Uterus (tissue), 2 donors: Measurements from ENCODE around the gene SMYD4.

Experiments used
- POLR2A ChIP-seq, 2 donors: fragments of 450-650 bp; IDR thresholded peaks; one replicate each; pipeline ENCODE4 v1.6.1; 2016; ENCODE audit warnings: antibody characterized with exemption in 2 of 2, mild to moderate bottlenecking in 1 of 2, moderate library complexity in 1 of 2
- TF ChIP-seq, protein P1 (sequence below), 4 experiments: fragments of 200-600 bp in 2 of 4; fragments of 450-650 bp in 2 of 4; sonication (generic) in 2 of 4; IDR thresholded peaks; one replicate each; pipeline ENCODE4 v1.5.1; 2016 to 2019; ENCODE audit warnings: antibody characterized with exemption in 4 of 4, mild to moderate bottlenecking in 2 of 4, moderate library complexity in 1 of 4

DNA sequence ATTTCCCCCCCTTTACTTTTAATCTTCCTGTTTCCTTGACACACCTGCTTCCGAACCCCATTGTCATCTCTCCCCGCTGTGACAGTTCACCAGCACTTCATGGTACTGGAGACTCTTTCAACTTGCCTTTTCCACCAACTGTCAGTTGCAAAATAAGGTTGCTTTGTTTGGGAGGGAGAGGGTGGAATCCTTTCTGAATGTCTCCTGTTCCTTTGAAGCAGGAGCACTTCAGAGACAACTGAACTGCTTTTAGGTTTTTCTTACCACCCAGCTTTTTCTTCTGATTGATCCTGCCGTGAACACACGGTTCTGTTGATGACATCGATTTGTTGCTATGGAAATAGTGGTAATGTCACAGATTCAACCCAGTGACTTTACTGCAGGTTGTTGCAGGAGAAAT is 42.1 kb upstream of the SMYD4 start:
- TF ChIP-seq, protein P1, sequence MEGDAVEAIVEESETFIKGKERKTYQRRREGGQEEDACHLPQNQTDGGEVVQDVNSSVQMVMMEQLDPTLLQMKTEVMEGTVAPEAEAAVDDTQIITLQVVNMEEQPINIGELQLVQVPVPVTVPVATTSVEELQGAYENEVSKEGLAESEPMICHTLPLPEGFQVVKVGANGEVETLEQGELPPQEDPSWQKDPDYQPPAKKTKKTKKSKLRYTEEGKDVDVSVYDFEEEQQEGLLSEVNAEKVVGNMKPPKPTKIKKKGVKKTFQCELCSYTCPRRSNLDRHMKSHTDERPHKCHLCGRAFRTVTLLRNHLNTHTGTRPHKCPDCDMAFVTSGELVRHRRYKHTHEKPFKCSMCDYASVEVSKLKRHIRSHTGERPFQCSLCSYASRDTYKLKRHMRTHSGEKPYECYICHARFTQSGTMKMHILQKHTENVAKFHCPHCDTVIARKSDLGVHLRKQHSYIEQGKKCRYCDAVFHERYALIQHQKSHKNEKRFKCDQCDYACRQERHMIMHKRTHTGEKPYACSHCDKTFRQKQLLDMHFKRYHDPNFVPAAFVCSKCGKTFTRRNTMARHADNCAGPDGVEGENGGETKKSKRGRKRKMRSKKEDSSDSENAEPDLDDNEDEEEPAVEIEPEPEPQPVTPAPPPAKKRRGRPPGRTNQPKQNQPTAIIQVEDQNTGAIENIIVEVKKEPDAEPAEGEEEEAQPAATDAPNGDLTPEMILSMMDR (IDR thresholded peaks at IDR 0.05), result no peak
- no peak for TF ChIP-seq POLR2A (IDR thresholded peaks at IDR 0.05)
